ENCODE data around the gene PA2G4. TPM values are rescaled to one million over a fixed set of nuclear protein-coding genes. Genes with fewer than 3 reads are reported as not detected.
A peak's percentile ranks its signal among the peaks of the same experiment; 100 is the strongest.

The PA2G4 gene
- total and polyA plus RNA-seq, 4 donors = 56.8 to 148 (median 68.6) TPM

DNA sequence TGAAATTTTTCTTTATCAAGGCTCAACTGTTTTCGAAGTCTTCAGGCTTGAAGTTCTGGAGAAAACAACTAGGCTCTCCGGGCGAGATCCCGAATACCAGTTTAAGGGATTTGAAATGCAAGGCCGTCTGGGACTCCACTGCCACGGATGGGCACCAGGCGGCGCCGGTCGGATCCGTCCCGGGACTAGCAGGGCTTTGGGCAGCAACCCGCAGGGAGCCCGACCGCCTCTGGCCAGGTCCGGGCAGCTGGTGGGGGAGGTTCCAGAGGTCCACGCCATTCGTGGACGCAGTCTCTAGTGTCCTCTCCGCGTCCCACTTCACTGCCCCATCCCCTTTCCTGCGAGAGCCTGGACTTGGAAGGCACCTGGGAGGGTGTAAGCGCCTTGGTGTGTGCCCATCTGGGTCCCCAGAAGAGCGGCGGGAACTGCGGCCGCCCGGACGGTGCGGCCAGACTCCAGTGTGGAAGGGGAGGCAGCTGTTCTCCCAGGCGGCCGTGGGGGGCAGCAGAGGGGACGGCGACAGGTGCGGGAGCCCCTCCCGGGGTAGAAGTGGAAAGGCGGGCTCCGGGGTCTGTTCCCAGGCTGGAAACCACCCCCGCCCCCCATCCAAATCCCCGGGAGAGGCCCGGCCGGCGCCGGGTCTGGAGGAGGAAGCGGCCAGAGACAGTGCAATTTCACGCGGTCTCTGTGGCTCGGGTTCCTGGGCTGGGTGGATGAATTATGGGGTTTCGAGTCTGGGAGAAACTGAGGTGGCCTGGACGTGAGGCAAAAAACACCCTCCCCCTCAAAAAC is 25.2 kb upstream of the PA2G4 start:
- Histone ChIP-seq H3K36me3 (ENCODE audit: control insufficient read depth in 4 of 4, insufficient read depth in 3 of 4, low read depth in 1 of 4, low read length in 3 of 4) (peaks cover 0 to 6% (median 1%) of the 10 kb centered on the region in 4 donors), H3K4me1 (ENCODE audit: control insufficient read depth in 4 of 4, insufficient read depth in 4 of 4, low read length in 3 of 4) (peaks cover 5 to 28% (median 22%) of the 10 kb centered on the region in 4 donors), H3K4me3 (ENCODE audit: low read depth in 1 of 3, low read length in 3 of 3) (peak overlapping the region; percentile 59 to 88 (median 70)), H3K9ac (ENCODE audit: low read depth in 1 of 2, low read length in 2 of 2) (peak overlapping the region; percentile 40 to 79), H3K9me3 (ENCODE audit: control insufficient read depth in 4 of 4, low read length in 3 of 4) (no peaks in the 10 kb centered on the region), H3K27ac (ENCODE audit: low read depth in 1 of 2, low read length in 2 of 2) (peak overlapping the region; percentile 93 to 99), H3K27me3 (ENCODE audit: control insufficient read depth in 4 of 4, insufficient read depth in 4 of 4, low read length in 3 of 4) (no peaks in the 10 kb centered on the region)
- peak; percentile 79 for DNase-seq (ENCODE audit: low spot score)
- 1% methylated on average over 50 of the region's 50 CpGs for WGBS
- TF ChIP-seq JUND (IDR thresholded peaks at IDR 0.05) (no peak), YY1 (IDR thresholded peaks at IDR 0.05) (peak; percentile 52), HNF4A (conservative IDR thresholded peaks at IDR 0.05) (peak in 1 of 2 donors; percentile 22), SP1 (IDR thresholded peaks at IDR 0.05) (peak; percentile 34), ZBTB33 (IDR thresholded peaks at IDR 0.05) (peak; percentile 15), RXRA (IDR thresholded peaks at IDR 0.05) (peak in 1 of 2 donors; percentile 41), CTCF (IDR thresholded peaks at IDR 0.05; ENCODE audit: low read depth, low read length, missing input control) (peak; percentile 87), GABPA (IDR thresholded peaks at IDR 0.05 in 1 of 2, conservative IDR thresholded peaks at IDR 0.05 in 1 of 2) (peak in 1 of 2 donors; percentile 17), EGR1 (IDR thresholded peaks at IDR 0.05; ENCODE audit: low read depth in 2 of 2) (peak in 1 of 2 donors; percentile 6), FOXA2 (IDR thresholded peaks at IDR 0.05) (no peak), FOXA1 (IDR thresholded peaks at IDR 0.05) (no peak), HNF4G (IDR thresholded peaks at IDR 0.05) (no peak), TAF1 (conservative IDR thresholded peaks at IDR 0.05) (peak; percentile 54), NR2F2 (IDR thresholded peaks at IDR 0.05) (no peak), RAD21 (IDR thresholded peaks at IDR 0.05) (peak; percentile 75 to 85)
- TF ChIP-seq, protein P1, sequence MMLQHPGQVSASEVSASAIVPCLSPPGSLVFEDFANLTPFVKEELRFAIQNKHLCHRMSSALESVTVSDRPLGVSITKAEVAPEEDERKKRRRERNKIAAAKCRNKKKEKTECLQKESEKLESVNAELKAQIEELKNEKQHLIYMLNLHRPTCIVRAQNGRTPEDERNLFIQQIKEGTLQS (IDR thresholded peaks at IDR 0.05) = no peak
- TF ChIP-seq, protein P2, sequence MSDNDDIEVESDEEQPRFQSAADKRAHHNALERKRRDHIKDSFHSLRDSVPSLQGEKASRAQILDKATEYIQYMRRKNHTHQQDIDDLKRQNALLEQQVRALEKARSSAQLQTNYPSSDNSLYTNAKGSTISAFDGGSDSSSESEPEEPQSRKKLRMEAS (IDR thresholded peaks at IDR 0.05) = no peak
- TF ChIP-seq, protein P3, sequence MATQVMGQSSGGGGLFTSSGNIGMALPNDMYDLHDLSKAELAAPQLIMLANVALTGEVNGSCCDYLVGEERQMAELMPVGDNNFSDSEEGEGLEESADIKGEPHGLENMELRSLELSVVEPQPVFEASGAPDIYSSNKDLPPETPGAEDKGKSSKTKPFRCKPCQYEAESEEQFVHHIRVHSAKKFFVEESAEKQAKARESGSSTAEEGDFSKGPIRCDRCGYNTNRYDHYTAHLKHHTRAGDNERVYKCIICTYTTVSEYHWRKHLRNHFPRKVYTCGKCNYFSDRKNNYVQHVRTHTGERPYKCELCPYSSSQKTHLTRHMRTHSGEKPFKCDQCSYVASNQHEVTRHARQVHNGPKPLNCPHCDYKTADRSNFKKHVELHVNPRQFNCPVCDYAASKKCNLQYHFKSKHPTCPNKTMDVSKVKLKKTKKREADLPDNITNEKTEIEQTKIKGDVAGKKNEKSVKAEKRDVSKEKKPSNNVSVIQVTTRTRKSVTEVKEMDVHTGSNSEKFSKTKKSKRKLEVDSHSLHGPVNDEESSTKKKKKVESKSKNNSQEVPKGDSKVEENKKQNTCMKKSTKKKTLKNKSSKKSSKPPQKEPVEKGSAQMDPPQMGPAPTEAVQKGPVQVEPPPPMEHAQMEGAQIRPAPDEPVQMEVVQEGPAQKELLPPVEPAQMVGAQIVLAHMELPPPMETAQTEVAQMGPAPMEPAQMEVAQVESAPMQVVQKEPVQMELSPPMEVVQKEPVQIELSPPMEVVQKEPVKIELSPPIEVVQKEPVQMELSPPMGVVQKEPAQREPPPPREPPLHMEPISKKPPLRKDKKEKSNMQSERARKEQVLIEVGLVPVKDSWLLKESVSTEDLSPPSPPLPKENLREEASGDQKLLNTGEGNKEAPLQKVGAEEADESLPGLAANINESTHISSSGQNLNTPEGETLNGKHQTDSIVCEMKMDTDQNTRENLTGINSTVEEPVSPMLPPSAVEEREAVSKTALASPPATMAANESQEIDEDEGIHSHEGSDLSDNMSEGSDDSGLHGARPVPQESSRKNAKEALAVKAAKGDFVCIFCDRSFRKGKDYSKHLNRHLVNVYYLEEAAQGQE (IDR thresholded peaks at IDR 0.05) = peak; percentile 68

Data from liver (tissue), 9 donors.